ENCODE results near the gene DIAPH2. TPM values are rescaled to one million over a fixed set of nuclear protein-coding genes. Genes with fewer than 3 reads are reported as not detected.

The DIAPH2 gene
- total RNA-seq, 5 donors from 2014 or later (not counting 1 experiment from before 2014, with no cell fraction given), result 8.4 to 15.3 (median 10.8) TPM

DNA sequence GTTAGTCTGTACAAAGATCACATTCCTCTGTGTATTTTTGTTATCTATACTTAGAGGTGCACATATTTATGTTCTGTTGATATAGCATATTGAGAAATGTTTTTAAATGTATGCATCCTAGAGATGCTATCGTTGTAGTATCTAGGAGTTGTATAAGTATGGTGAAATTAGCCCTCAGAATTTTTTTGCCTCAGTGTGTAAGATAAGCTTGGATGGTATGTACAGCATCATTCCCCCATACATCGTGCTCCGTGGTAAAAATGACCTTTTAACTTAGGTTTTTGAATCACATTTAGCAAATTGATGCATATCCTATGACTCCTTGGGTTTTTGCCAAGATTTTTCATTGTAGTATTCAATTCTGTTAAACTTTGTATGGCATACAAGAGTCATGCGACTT lies 312.6 kb downstream of the DIAPH2 start:
- Mint-ChIP-seq H3K27ac (no peak overlapping the region), H3K4me3 (no peak overlapping the region), H3K36me3 (peaks cover 4% of the 10 kb centered on the region), H3K4me1 (peaks cover 2 to 8% (median 6%) of the 10 kb centered on the region in 3 donors), H3K9me3 (peaks cover 0 to 2% (median 0%) of the 10 kb centered on the region in 3 donors), H3K27me3 (no peaks in the 10 kb centered on the region)
- Histone ChIP-seq H3K4me3 (ENCODE audit: control insufficient read depth in 1 of 2, extremely low read depth in 1 of 2, low read length in 1 of 2) (no peak overlapping the region), H3K9me3 (no peaks in the 10 kb centered on the region), H3K27me3 (replicated peaks in 1 of 2; ENCODE audit: control insufficient read depth in 2 of 2, extremely low read depth in 1 of 2, insufficient read depth in 2 of 2, low read length in 1 of 2) (no peaks in the 10 kb centered on the region), H3K36me3 (ENCODE audit: control insufficient read depth in 2 of 2, extremely low read depth in 1 of 2, insufficient read depth in 1 of 2, low read length in 1 of 2) (no peaks in the 10 kb centered on the region), H3K27ac (ENCODE audit: low read length) (no peak overlapping the region), H3K4me1 (ENCODE audit: control insufficient read depth in 1 of 2, extremely low read depth in 1 of 2, insufficient read depth in 2 of 2, low read length in 2 of 2) (no peaks in the 10 kb centered on the region)
- ATAC-seq (replicated peaks in 1 of 4), result no peak
- WGBS (ENCODE audit: insufficient coverage), result no CpG with 5 or more reads among the region's 4 CpGs
- no peak for DNase-seq
- ChIA-PET CTCF (no interaction called here), POLR2A (no interaction called here)

DNA sequence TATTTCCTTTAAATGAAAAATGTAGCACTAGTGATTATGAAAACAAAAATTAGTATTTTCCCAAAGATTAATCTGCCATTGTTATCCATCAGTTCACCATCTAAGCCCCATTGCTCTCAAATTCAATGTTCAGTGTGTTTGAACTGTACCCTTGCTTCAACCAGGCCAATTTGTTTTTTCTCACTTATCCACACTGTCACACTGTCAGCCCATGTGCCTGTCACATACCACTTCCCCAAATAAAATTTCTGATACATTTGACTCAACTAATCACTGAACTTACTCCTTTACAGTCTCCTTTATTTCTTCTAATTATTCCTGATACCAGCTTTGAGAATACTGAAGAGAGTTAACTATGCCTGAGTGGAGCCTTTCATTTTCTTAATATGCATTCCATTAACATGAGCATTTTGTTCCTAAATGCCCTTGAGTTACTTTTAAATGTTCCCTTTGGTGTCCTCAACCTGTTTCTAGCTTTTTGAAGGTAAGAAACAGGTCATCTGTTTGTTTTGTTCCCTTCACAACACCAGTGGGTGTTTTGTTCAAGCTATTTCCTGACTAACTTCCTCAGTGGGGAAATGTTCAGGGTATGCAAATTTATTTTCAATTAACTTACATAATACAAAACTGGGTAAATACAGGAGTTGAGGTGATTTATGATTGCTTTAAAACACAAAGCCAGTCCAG lies 316.2 kb downstream of the DIAPH2 start:
- H3K4me1 ChIP-seq (ENCODE audit: control insufficient read depth in 1 of 2, extremely low read depth in 1 of 2, insufficient read depth in 2 of 2, low read length in 2 of 2), result no peaks in the 10 kb centered on the region
- no peak overlapping the region for H3K27ac Mint-ChIP-seq
- H3K27ac ChIP-seq (ENCODE audit: low read length), result no peak overlapping the region
- peaks cover 8% of the 10 kb centered on the region for H3K36me3 Mint-ChIP-seq
- no peaks in the 10 kb centered on the region for H3K36me3 ChIP-seq (ENCODE audit: control insufficient read depth in 2 of 2, extremely low read depth in 1 of 2, insufficient read depth in 1 of 2, low read length in 1 of 2)
- H3K9me3 Mint-ChIP-seq, result peaks cover 0 to 2% (median 0%) of the 10 kb centered on the region in 3 donors
- CTCF ChIA-PET, result no interaction called here
- H3K27me3 Mint-ChIP-seq, result no peaks in the 10 kb centered on the region
- H3K4me3 ChIP-seq (ENCODE audit: control insufficient read depth in 1 of 2, extremely low read depth in 1 of 2, low read length in 1 of 2), result no peak overlapping the region
- no peaks in the 10 kb centered on the region for H3K9me3 ChIP-seq
- no peak overlapping the region for H3K4me3 Mint-ChIP-seq
- DNase-seq (no peak), ATAC-seq (replicated peaks in 1 of 4) (no peak)
- POLR2A ChIA-PET, result interaction anchor here in 1 of 2 donors (0.5 kb wide), 1 partner anchor 545 kb away, joined by 3 read pairs; no protein-coding TSS in a partner anchor
- no peaks in the 10 kb centered on the region for H3K27me3 ChIP-seq (replicated peaks in 1 of 2; ENCODE audit: control insufficient read depth in 2 of 2, extremely low read depth in 1 of 2, insufficient read depth in 2 of 2, low read length in 1 of 2)
- peaks cover 2 to 7% (median 6%) of the 10 kb centered on the region in 3 donors for H3K4me1 Mint-ChIP-seq

DNA sequence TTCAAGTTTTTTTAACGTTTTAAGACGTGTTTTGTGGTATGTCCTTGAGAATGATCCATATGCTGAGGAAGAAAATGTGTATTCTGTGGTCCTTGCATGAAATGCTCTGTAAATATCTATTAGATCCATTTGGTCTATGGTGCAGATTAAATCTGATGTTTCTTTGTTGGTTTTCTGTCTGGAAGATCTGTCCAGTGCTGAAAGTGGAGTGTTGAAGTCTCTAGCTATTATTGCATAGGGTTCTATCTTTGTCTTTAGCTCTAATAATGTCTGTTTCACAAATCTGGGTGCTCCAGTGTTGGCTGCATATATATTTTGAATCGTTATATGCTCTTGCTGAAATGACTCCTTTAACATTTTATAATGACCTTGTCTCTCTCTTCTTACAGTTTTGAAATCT lies 321.5 kb downstream of the DIAPH2 start:
- Mint-ChIP-seq H3K36me3 (peaks cover 4% of the 10 kb centered on the region), H3K27me3 (no peaks in the 10 kb centered on the region), H3K9me3 (no peaks in the 10 kb centered on the region), H3K4me1 (peaks cover 0 to 5% (median 0%) of the 10 kb centered on the region in 3 donors), H3K27ac (no peak overlapping the region), H3K4me3 (no peak overlapping the region)
- ChIA-PET CTCF (interaction anchor here in 1 of 2 donors (0.6 kb wide), 1 partner anchor 11 kb away, joined by 6 read pairs; no protein-coding TSS in a partner anchor), POLR2A (interaction anchor here in 1 of 2 donors (0.6 kb wide), 1 partner anchor 307 kb away, joined by 4 read pairs; no protein-coding TSS in a partner anchor)
- no peak overlapping the region for H3K4me3 ChIP-seq (ENCODE audit: control insufficient read depth in 1 of 2, extremely low read depth in 1 of 2, low read length in 1 of 2)
- no peak overlapping the region for H3K27ac ChIP-seq (ENCODE audit: low read length)
- H3K9me3 ChIP-seq, result no peaks in the 10 kb centered on the region
- H3K36me3 ChIP-seq (ENCODE audit: control insufficient read depth in 2 of 2, extremely low read depth in 1 of 2, insufficient read depth in 1 of 2, low read length in 1 of 2), result no peaks in the 10 kb centered on the region
- DNase-seq, result no peak
- no peaks in the 10 kb centered on the region for H3K27me3 ChIP-seq (replicated peaks in 1 of 2; ENCODE audit: control insufficient read depth in 2 of 2, extremely low read depth in 1 of 2, insufficient read depth in 2 of 2, low read length in 1 of 2)
- no peaks in the 10 kb centered on the region for H3K4me1 ChIP-seq (ENCODE audit: control insufficient read depth in 1 of 2, extremely low read depth in 1 of 2, insufficient read depth in 2 of 2, low read length in 2 of 2)
- ATAC-seq (replicated peaks in 1 of 4), result no peak
- whole genome bisulfite sequencing (ENCODE audit: insufficient coverage), result no CpG with 5 or more reads among the region's 3 CpGs

DNA sequence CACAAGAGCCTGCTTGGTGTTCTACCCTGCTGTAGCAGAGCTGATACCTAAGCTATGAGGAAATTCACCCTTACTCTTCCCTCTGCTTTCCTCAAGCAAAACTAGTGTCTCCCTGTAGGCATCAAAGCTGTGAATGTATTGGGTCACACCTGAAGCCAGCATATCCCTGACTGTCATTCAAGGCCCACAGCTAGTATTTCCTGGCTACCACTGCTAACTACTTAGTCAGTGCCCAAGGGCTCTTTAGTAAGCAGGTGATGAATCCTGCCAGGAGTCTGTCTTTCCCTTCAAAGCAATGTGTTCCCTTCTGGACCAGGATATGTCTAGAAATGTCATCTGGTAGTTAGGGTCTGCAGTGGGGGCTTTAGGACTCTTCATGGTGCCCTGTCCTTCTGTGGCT lies 324.7 kb downstream of the DIAPH2 start:
- no peak overlapping the region for H3K4me3 Mint-ChIP-seq
- H3K27me3 ChIP-seq (replicated peaks in 1 of 2; ENCODE audit: control insufficient read depth in 2 of 2, extremely low read depth in 1 of 2, insufficient read depth in 2 of 2, low read length in 1 of 2), result no peaks in the 10 kb centered on the region
- H3K27me3 Mint-ChIP-seq, result no peaks in the 10 kb centered on the region
- ChIA-PET POLR2A (no interaction called here), CTCF (no interaction called here)
- H3K36me3 Mint-ChIP-seq, result peaks cover 5% of the 10 kb centered on the region
- ATAC-seq (replicated peaks in 1 of 4), result no peak
- no peaks in the 10 kb centered on the region for H3K9me3 Mint-ChIP-seq
- H3K4me3 ChIP-seq (ENCODE audit: control insufficient read depth in 1 of 2, extremely low read depth in 1 of 2, low read length in 1 of 2), result no peak overlapping the region
- H3K27ac Mint-ChIP-seq, result no peak overlapping the region
- H3K4me1 Mint-ChIP-seq, result peaks cover 0 to 3% (median 0%) of the 10 kb centered on the region in 3 donors
- H3K36me3 ChIP-seq (ENCODE audit: control insufficient read depth in 2 of 2, extremely low read depth in 1 of 2, insufficient read depth in 1 of 2, low read length in 1 of 2), result no peaks in the 10 kb centered on the region
- H3K27ac ChIP-seq (ENCODE audit: low read length), result no peak overlapping the region
- H3K4me1 ChIP-seq (ENCODE audit: control insufficient read depth in 1 of 2, extremely low read depth in 1 of 2, insufficient read depth in 2 of 2, low read length in 2 of 2), result no peaks in the 10 kb centered on the region
- no peaks in the 10 kb centered on the region for H3K9me3 ChIP-seq
- no peak for DNase-seq

DNA sequence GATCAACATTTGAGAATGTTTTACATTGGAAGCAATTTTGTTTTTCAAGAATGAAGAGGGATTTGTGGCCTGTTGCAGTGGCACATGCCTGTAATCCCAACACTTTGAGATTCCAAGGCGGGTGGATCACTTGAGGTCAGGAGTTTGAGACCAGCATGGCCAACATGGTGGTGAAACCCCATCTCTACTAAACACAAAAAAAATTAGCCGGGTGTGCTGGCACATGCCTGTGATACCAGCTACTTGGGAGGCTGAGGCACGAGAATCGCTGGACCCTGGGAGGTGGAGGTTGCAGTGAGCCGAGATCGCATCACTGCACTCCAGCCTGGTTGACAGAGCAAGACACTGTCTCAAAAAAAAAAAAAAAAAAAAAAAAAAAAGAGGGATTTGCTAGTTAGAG lies 326.9 kb downstream of the DIAPH2 start:
- no peak overlapping the region for H3K27ac ChIP-seq (ENCODE audit: low read length)
- Mint-ChIP-seq H3K4me3 (no peak overlapping the region), H3K4me1 (no peaks in the 10 kb centered on the region), H3K36me3 (peaks cover 5% of the 10 kb centered on the region), H3K27ac (no peak overlapping the region), H3K27me3 (no peaks in the 10 kb centered on the region), H3K9me3 (no peaks in the 10 kb centered on the region)
- no peak overlapping the region for H3K4me3 ChIP-seq (ENCODE audit: control insufficient read depth in 1 of 2, extremely low read depth in 1 of 2, low read length in 1 of 2)
- no CpG with 5 or more reads among the region's 6 CpGs for WGBS (ENCODE audit: insufficient coverage)
- ChIA-PET CTCF (no interaction called here), POLR2A (interaction anchor here in 1 of 2 donors (0.7 kb wide), 1 partner anchor 112 kb away, joined by 9 read pairs; no protein-coding TSS in a partner anchor)
- H3K9me3 ChIP-seq, result no peaks in the 10 kb centered on the region
- no peaks in the 10 kb centered on the region for H3K36me3 ChIP-seq (ENCODE audit: control insufficient read depth in 2 of 2, extremely low read depth in 1 of 2, insufficient read depth in 1 of 2, low read length in 1 of 2)
- no peak for DNase-seq
- no peaks in the 10 kb centered on the region for H3K27me3 ChIP-seq (replicated peaks in 1 of 2; ENCODE audit: control insufficient read depth in 2 of 2, extremely low read depth in 1 of 2, insufficient read depth in 2 of 2, low read length in 1 of 2)
- ATAC-seq (replicated peaks in 1 of 4), result no peak
- no peaks in the 10 kb centered on the region for H3K4me1 ChIP-seq (ENCODE audit: control insufficient read depth in 1 of 2, extremely low read depth in 1 of 2, insufficient read depth in 2 of 2, low read length in 2 of 2)

DNA sequence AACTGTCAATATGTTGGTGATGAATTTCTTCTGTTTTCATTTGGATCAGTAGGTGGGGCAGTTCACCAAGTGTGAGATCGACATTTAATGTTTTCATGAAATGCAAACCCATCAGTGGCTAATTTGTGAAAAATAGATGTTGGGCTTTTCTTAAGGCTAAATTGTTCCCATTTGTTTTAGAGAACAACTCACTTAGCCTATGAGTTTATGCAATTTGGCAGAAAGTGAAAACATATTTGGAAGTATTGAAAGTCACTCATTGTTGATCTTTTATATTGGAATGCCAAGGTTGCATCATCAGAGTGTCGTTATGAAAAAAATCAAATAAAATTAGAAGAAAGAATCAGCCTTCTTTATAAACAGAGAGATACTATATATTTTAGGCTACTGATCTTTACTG lies 331.5 kb downstream of the DIAPH2 start:
- DNase-seq (no peak), ATAC-seq (replicated peaks in 1 of 4) (no peak)
- no peaks in the 10 kb centered on the region for H3K9me3 Mint-ChIP-seq
- H3K4me1 ChIP-seq (ENCODE audit: control insufficient read depth in 1 of 2, extremely low read depth in 1 of 2, insufficient read depth in 2 of 2, low read length in 2 of 2), result no peaks in the 10 kb centered on the region
- H3K4me1 Mint-ChIP-seq, result no peaks in the 10 kb centered on the region
- no peaks in the 10 kb centered on the region for H3K9me3 ChIP-seq
- no peak overlapping the region for H3K4me3 Mint-ChIP-seq
- H3K27ac ChIP-seq (ENCODE audit: low read length), result no peak overlapping the region
- WGBS (ENCODE audit: insufficient coverage), result no CpG with 5 or more reads among the region's 2 CpGs
- CTCF ChIA-PET, result interaction anchor here in 1 of 2 donors (0.6 kb wide), 1 partner anchor 284 kb away, joined by 3 read pairs; no protein-coding TSS in a partner anchor
- H3K36me3 ChIP-seq (ENCODE audit: control insufficient read depth in 2 of 2, extremely low read depth in 1 of 2, insufficient read depth in 1 of 2, low read length in 1 of 2), result no peaks in the 10 kb centered on the region
- no peaks in the 10 kb centered on the region for H3K27me3 ChIP-seq (replicated peaks in 1 of 2; ENCODE audit: control insufficient read depth in 2 of 2, extremely low read depth in 1 of 2, insufficient read depth in 2 of 2, low read length in 1 of 2)
- POLR2A ChIA-PET, result no interaction called here
- H3K4me3 ChIP-seq (ENCODE audit: control insufficient read depth in 1 of 2, extremely low read depth in 1 of 2, low read length in 1 of 2), result no peak overlapping the region
- H3K36me3 Mint-ChIP-seq, result peaks cover 8% of the 10 kb centered on the region
- no peaks in the 10 kb centered on the region for H3K27me3 Mint-ChIP-seq
- no peak overlapping the region for H3K27ac Mint-ChIP-seq
